ENCODE measurements around the gene ACOD1. TPM values are rescaled to one million over a fixed set of nuclear protein-coding genes. Genes with fewer than 3 reads are reported as not detected.
"Not testable (repeated sequence)": the region's sequence is repeated elsewhere in the genome, so short reads cannot be mapped to it uniquely, and the experiment has no call there.

Gene ACOD1
- total RNA-seq, 2 donors from 2014 or later: not detected

DNA sequence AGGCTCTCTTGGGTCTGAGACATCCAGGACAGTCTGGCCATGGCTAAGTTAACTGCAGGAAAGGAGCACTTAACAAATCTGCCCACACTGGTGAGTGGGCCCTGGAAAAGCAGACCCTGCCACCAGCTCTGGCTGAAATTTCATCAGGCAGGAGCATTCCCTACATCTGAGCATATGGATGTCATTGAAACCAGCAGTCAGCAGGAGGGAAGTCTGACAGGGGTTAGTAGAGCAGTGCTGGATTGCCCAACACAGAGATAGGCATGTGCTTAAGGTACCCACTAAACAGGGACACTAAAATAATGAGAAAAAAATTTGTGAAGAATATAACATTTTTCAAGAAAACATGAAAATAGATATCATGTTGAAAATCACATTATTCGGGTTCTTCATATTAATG, 13.6 kb upstream of the ACOD1 start:
- ATAC-seq (replicated peaks): no peak
- H3K4me1 Mint-ChIP-seq: no peaks in the 10 kb centered on the region
- H3K4me3 Mint-ChIP-seq: no peak overlapping the region
- no peaks in the 10 kb centered on the region for H3K36me3 Mint-ChIP-seq (ENCODE audit: low read depth)
- peaks cover 5% of the 10 kb centered on the region for H3K9me3 Mint-ChIP-seq
- H3K27ac Mint-ChIP-seq: no peak overlapping the region
- H3K27me3 Mint-ChIP-seq: peaks cover 11% of the 10 kb centered on the region

DNA sequence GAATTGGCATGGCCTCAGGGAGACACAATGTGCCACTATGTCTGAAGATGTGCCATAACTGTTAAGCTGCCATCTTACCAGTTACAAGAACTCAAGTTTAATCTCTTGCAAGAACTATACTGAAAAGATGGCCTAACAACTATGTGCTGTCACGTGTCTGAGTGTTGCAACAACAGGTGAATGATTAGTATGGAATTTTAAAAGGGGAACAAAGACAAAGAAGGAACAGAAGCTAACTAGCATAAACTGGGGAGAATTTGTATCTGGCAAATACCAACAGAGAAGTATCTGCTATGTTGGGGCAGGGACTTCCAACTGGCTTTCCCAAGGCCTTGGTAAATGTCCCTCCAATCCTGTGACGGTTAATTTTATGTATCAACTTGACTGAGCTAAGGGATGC, 11.5 kb upstream of the ACOD1 start:
- H3K36me3 Mint-ChIP-seq (ENCODE audit: low read depth): no peaks in the 10 kb centered on the region
- H3K9me3 Mint-ChIP-seq: peaks cover 5% of the 10 kb centered on the region
- no peaks in the 10 kb centered on the region for H3K4me1 Mint-ChIP-seq
- no peak overlapping the region for H3K27ac Mint-ChIP-seq
- no peak for ATAC-seq (replicated peaks)
- no peaks in the 10 kb centered on the region for H3K27me3 Mint-ChIP-seq
- H3K4me3 Mint-ChIP-seq: no peak overlapping the region

- Mint-ChIP-seq H3K4me1 (no peaks in the 10 kb centered on the region), H3K27ac (no peak overlapping the region), H3K36me3 (ENCODE audit: low read depth) (no peaks in the 10 kb centered on the region), H3K27me3 (no peaks in the 10 kb centered on the region), H3K4me3 (no peak overlapping the region), H3K9me3 (peaks cover 5% of the 10 kb centered on the region)
- ATAC-seq (replicated peaks): no peak
These were observed 11.0 kb upstream of the ACOD1 start for GRCh38 chr13:76937281-76937820.

DNA sequence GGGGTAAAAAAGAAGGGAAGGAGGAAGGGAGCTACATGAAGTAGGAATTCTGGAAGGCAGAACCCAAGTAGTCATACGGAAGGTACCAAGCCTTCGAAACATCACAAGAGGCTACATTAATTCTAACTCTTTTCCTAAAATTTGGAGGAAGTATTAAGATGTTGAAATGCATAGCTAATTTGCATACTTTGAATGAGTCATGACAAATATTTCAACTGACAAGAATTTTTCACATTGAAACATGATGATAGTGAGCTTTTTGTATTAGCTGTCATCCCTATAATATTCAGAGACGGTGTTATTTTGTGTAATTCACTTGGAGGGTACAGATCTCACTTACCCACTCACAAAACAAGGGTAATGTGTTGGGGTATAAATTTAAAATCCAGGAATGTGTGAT, 9.1 kb upstream of the ACOD1 start:
- no peak for ATAC-seq (replicated peaks)

GRCh38 chr13:76942363-76942762, 5.9 kb upstream of the ACOD1 start:
- no peaks in the 10 kb centered on the region for H3K4me1 Mint-ChIP-seq
- no peaks in the 10 kb centered on the region for H3K36me3 Mint-ChIP-seq (ENCODE audit: low read depth)
- no peak overlapping the region for H3K27ac Mint-ChIP-seq
- no peak for ATAC-seq (replicated peaks)
- H3K4me3 Mint-ChIP-seq: no peak overlapping the region
- no peaks in the 10 kb centered on the region for H3K9me3 Mint-ChIP-seq
- no peaks in the 10 kb centered on the region for H3K27me3 Mint-ChIP-seq

More for the DNA sequence above, 9.1 kb upstream of the ACOD1 start:
- no peaks in the 10 kb centered on the region for H3K36me3 Mint-ChIP-seq (ENCODE audit: low read depth)
- no peaks in the 10 kb centered on the region for H3K27me3 Mint-ChIP-seq
- H3K9me3 Mint-ChIP-seq: peaks cover 5% of the 10 kb centered on the region
- H3K4me3 Mint-ChIP-seq: no peak overlapping the region
- H3K27ac Mint-ChIP-seq: no peak overlapping the region
- H3K4me1 Mint-ChIP-seq: no peaks in the 10 kb centered on the region

DNA sequence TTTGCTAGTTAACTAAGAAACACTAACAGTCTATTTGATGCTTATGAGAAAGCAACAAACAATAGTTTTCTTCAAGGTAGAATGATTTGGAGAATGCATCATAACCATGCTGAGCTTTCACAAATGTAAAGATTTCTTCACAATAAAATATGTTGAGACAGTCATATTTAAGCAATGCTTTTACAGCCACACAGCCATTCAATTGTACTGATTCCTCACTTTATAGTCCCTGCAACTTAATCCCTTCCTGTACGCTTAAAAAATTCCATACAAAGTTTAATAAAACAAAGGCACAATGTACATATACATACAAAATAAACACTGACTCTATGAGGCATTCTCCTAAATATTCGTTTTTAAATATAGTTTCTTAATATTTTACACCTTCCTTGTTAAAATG, 4.7 kb upstream of the ACOD1 start:
- no peak overlapping the region for H3K27ac Mint-ChIP-seq
- no peaks in the 10 kb centered on the region for H3K27me3 Mint-ChIP-seq
- no peaks in the 10 kb centered on the region for H3K4me1 Mint-ChIP-seq
- no peaks in the 10 kb centered on the region for H3K36me3 Mint-ChIP-seq (ENCODE audit: low read depth)
- no peak for ATAC-seq (replicated peaks)
- no peaks in the 10 kb centered on the region for H3K9me3 Mint-ChIP-seq
- no peak overlapping the region for H3K4me3 Mint-ChIP-seq

GRCh38 chr13:76944456-76944855, 3.9 kb upstream of the ACOD1 start:
- Mint-ChIP-seq H3K36me3 (ENCODE audit: low read depth) (no peaks in the 10 kb centered on the region), H3K4me3 (no peak overlapping the region), H3K9me3 (no peaks in the 10 kb centered on the region), H3K27me3 (no peaks in the 10 kb centered on the region), H3K27ac (no peak overlapping the region), H3K4me1 (no peaks in the 10 kb centered on the region)
- no peak for ATAC-seq (replicated peaks)

DNA sequence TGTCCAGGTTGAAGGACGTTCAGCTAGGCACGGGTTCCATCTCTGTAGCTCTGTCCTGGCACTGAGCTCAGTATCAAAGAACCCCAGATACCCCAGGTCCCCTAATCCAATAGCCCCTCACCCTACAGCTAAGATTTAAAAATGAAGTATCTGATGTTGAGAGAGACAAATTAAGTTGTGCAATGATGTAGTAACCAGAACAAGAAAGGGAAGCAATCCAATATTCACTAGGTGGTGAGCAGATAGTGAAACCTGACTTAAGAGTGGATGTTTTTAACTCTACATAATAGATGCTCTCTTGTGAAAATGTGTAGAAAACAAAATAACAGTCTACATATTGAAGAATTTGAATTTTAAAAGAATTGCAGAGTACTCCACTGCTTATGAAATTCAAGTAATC, 1.8 kb downstream of the ACOD1 start:
- no peaks in the 10 kb centered on the region for H3K4me1 Mint-ChIP-seq
- H3K27me3 Mint-ChIP-seq: peaks cover 13% of the 10 kb centered on the region
- H3K4me3 Mint-ChIP-seq: no peak overlapping the region
- no peak for ATAC-seq (replicated peaks)
- no peaks in the 10 kb centered on the region for H3K36me3 Mint-ChIP-seq (ENCODE audit: low read depth)
- H3K9me3 Mint-ChIP-seq: no peaks in the 10 kb centered on the region
- no peak overlapping the region for H3K27ac Mint-ChIP-seq

- H3K27me3 Mint-ChIP-seq: peaks cover 13% of the 10 kb centered on the region
- ATAC-seq (replicated peaks): no peak
- H3K4me1 Mint-ChIP-seq: no peaks in the 10 kb centered on the region
- no peak overlapping the region for H3K27ac Mint-ChIP-seq
- H3K4me3 Mint-ChIP-seq: no peak overlapping the region
- no peaks in the 10 kb centered on the region for H3K9me3 Mint-ChIP-seq
- no peaks in the 10 kb centered on the region for H3K36me3 Mint-ChIP-seq (ENCODE audit: low read depth)
These were observed 5.7 kb downstream of the ACOD1 start for GRCh38 chr13:76953968-76954367.

- H3K27me3 Mint-ChIP-seq: peaks cover 13% of the 10 kb centered on the region
- no peaks in the 10 kb centered on the region for H3K36me3 Mint-ChIP-seq (ENCODE audit: low read depth)
- H3K4me1 Mint-ChIP-seq: no peaks in the 10 kb centered on the region
- no peaks in the 10 kb centered on the region for H3K9me3 Mint-ChIP-seq
- H3K4me3 Mint-ChIP-seq: no peak overlapping the region
- ATAC-seq (replicated peaks): no peak
- no peak overlapping the region for H3K27ac Mint-ChIP-seq
These were observed 6.2 kb downstream of the ACOD1 start for GRCh38 chr13:76954538-76954937.

DNA sequence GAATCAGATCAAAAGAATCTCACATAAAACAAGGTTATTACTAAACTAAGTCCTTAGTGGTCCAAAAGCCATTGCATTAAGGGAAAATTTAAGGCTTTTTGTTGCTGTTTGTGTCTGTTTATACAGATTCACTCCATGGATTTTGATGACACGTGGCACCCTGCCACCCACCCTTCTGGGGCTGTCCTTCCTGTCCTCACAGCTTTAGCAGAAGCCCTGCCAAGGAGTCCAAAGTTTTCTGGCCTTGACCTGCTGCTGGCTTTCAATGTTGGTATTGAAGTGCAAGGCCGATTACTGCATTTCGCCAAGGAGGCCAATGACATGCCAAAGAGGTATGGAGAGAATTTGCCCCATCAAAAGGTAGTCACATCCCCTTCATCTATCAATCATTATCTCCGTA, 6.9 kb downstream of the ACOD1 start:
- peaks cover 1% of the 10 kb centered on the region for H3K9me3 Mint-ChIP-seq
- no peaks in the 10 kb centered on the region for H3K4me1 Mint-ChIP-seq
- no peaks in the 10 kb centered on the region for H3K36me3 Mint-ChIP-seq (ENCODE audit: low read depth)
- H3K27ac Mint-ChIP-seq: no peak overlapping the region
- no peak overlapping the region for H3K4me3 Mint-ChIP-seq
- H3K27me3 Mint-ChIP-seq: peaks cover 8% of the 10 kb centered on the region
- no peak for ATAC-seq (replicated peaks)

DNA sequence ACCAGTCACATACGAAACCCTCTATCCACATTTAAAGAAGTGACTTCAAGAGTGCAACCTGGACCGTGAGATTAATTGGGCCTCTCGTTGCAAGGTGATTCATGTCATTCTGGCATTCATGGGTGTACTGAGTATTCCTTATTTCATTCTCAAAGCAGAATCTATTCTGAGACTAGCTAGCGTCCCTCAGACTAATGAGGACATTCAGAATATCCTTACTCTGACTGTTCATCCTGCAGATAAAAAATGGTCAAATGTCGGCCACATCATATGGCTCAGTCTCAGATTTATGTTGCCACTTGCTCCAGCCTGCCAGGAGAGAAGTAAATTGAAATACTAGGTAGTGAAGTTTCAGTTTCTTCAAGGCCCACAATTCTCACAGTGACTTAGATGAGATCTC, 7.3 kb downstream of the ACOD1 start:
- Mint-ChIP-seq H3K4me3 (no peak overlapping the region), H3K27ac (no peak overlapping the region), H3K36me3 (ENCODE audit: low read depth) (no peaks in the 10 kb centered on the region), H3K27me3 (peaks cover 7% of the 10 kb centered on the region), H3K9me3 (peaks cover 6% of the 10 kb centered on the region), H3K4me1 (no peaks in the 10 kb centered on the region)
- ATAC-seq (replicated peaks): no peak

DNA sequence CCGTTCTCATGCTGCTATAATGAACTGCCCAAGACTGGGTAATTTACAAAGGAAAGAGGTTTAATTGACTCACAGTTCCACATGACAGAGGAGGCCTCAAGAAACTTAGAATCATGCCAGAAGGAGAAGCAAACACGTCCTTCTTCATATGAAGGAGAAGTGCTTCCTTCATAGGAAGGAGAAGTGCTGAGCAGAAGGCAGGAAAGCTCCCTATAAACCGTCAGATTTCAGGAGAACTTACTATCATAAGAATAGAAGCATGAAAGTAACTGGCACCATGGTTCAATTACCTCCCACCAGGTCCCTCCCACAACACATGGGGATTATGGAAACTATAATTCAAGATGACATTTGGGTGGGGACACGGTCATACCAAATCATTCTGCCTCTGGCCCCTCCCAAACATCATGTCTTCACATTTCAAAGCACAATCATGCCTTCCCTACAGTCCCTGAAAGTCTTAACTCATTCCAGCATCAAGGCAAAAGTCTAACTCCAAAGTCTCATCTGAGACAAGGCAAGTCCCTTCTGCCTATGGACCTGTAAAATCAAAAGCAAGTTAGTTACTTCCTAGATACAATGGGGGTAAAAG, 10.6 kb downstream of the ACOD1 start:
- no peak for ATAC-seq (replicated peaks)
- Mint-ChIP-seq H3K9me3 (peaks cover 9% of the 10 kb centered on the region), H3K4me1 (no peaks in the 10 kb centered on the region), H3K4me3 (no peak overlapping the region), H3K36me3 (ENCODE audit: low read depth) (no peaks in the 10 kb centered on the region), H3K27ac (no peak overlapping the region), H3K27me3 (peaks cover 3% of the 10 kb centered on the region)

DNA sequence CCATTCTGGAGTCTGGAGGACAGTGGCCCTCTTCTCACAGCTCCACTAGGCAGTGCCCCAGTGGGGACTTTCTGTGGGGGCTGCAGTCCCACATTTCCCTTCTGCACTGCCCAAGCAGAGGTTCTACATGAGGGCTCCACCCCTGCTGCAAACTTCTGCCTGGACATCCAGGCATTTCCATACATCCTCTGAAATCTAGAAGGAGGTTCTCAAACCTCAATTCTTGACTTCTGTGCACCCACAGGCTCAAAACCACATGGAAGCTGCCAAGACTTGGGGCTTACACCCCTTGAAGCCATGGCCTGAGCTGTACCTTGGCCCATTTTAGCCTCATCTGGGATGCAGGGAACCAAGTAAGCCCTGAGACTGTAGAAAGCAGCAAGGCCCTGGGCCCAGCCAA, 11.4 kb downstream of the ACOD1 start:
- not testable (repeated sequence) for H3K4me1 Mint-ChIP-seq; H3K9me3 Mint-ChIP-seq; H3K27ac Mint-ChIP-seq; H3K27me3 Mint-ChIP-seq; H3K4me3 Mint-ChIP-seq; ATAC-seq (replicated peaks); H3K36me3 Mint-ChIP-seq (ENCODE audit: low read depth)

- H3K27ac Mint-ChIP-seq: no peak overlapping the region
- H3K9me3 Mint-ChIP-seq: peaks cover under 1% of the 10 kb centered on the region
- H3K27me3 Mint-ChIP-seq: peaks cover 13% of the 10 kb centered on the region
- H3K4me3 Mint-ChIP-seq: no peak overlapping the region
- no peaks in the 10 kb centered on the region for H3K36me3 Mint-ChIP-seq (ENCODE audit: low read depth)
- ATAC-seq (replicated peaks): no peak
- H3K4me1 Mint-ChIP-seq: no peaks in the 10 kb centered on the region
These were observed 17.6 kb downstream of the ACOD1 start for GRCh38 chr13:76965759-76966421.

Measured in activated T-helper 17 cell treated with anti-CD3 and anti-CD28 coated beads, Interleukin-2, amount 50 U/mL, for 72 hours (primary cell).